ENCODE data around the gene ZC3H7B. TPM values are rescaled to one million over a fixed set of nuclear protein-coding genes. Genes with fewer than 3 reads are reported as not detected.

Gene ZC3H7B
- total and polyA plus RNA-seq, 2 donors from 2014 or later, result 28.3 to 68.6 TPM

DNA sequence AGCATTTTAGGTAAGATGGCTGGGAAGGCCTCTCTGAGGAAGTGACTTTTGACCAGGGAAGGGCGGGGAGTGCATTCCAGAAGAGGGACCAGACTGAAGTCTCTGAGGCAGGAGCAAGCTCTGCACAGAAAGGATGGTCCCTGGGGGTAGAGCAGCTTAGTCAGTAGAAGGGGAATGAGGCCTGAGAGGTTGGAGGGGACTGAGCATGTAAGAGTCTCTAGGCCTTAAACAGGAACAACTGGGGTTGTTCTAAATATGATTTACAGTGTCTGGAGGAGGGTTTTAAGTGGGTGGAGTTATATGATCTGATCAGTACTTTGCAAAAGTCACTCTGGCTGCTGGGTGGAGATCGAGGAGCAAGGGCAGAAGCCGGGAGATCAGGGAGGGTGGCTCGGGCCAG, 48.8 kb downstream of the ZC3H7B start:
- no peak overlapping the region for H3K4me3 ChIP-seq (ENCODE audit: low read length in 3 of 3)
- peaks cover 4 to 49% (median 37%) of the 10 kb centered on the region in 3 donors for H3K36me3 ChIP-seq (ENCODE audit: control insufficient read depth in 2 of 3, insufficient read depth in 3 of 3, low read length in 3 of 3)
- no peak overlapping the region for H3K9ac ChIP-seq (ENCODE audit: low read length in 3 of 3)
- no peak for TF ChIP-seq CTCF (IDR thresholded peaks at IDR 0.05; ENCODE audit: borderline replicate concordance, extremely low read depth, insufficient read depth)
- H3K27ac ChIP-seq (ENCODE audit: low read depth in 2 of 2, low read length in 2 of 2), result no peak overlapping the region
- no peaks in the 10 kb centered on the region for H3K27me3 ChIP-seq (ENCODE audit: control insufficient read depth, insufficient read depth, low read length)
- FAIRE-seq (no peak), DNase-seq (no peak)
- peaks cover 0 to 21% (median 0%) of the 10 kb centered on the region in 3 donors for H3K4me1 ChIP-seq (ENCODE audit: control insufficient read depth in 2 of 3, insufficient read depth in 2 of 3, low read depth in 1 of 3, low read length in 3 of 3)
- H3K9me3 ChIP-seq (ENCODE audit: control insufficient read depth in 2 of 3, insufficient read depth in 1 of 3, low read length in 3 of 3), result no peaks in the 10 kb centered on the region
- intact Hi-C loops (cut with DNase I), result no loop called here

- intact Hi-C loops (cut with DNase I), result no loop called here
- Histone ChIP-seq H3K27ac (ENCODE audit: low read depth in 2 of 2, low read length in 2 of 2) (no peak overlapping the region), H3K4me1 (ENCODE audit: control insufficient read depth in 2 of 3, insufficient read depth in 2 of 3, low read depth in 1 of 3, low read length in 3 of 3) (peaks cover 0 to 21% (median 0%) of the 10 kb centered on the region in 3 donors), H3K9ac (ENCODE audit: low read length in 3 of 3) (no peak overlapping the region), H3K36me3 (ENCODE audit: control insufficient read depth in 2 of 3, insufficient read depth in 3 of 3, low read length in 3 of 3) (peaks cover 4 to 58% (median 37%) of the 10 kb centered on the region in 3 donors), H3K4me3 (ENCODE audit: low read length in 3 of 3) (no peak overlapping the region), H3K9me3 (ENCODE audit: control insufficient read depth in 2 of 3, insufficient read depth in 1 of 3, low read length in 3 of 3) (no peaks in the 10 kb centered on the region), H3K27me3 (ENCODE audit: control insufficient read depth, insufficient read depth, low read length) (no peaks in the 10 kb centered on the region)
- FAIRE-seq (no peak), DNase-seq (no peak)
- TF ChIP-seq CTCF (IDR thresholded peaks at IDR 0.05; ENCODE audit: borderline replicate concordance, extremely low read depth, insufficient read depth), result no peak
Measured at GRCh38 chr22:41351011-41351410, 49.7 kb downstream of the ZC3H7B start.

DNA sequence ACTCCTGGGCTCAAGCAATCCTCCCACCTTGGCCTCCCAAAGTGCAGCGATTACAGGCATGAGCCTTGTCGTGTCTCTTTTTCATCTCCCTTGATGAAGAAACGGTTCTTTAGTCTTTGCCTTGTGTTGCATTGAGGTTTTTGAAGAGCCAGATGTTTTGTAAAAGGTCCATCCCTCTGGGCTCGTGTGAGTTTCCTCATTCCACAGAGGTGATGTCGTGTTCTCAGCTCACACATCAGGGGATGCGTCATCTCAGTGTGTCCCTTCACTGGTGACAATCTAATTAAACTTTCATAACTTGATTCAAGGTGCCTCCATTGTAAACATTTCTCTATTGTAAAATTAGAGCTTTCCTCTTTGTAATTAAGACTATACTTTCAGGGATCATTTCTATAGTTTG, 50.7 kb downstream of the ZC3H7B start:
- TF ChIP-seq CTCF (IDR thresholded peaks at IDR 0.05; ENCODE audit: borderline replicate concordance, extremely low read depth, insufficient read depth), result no peak
- Histone ChIP-seq H3K9ac (ENCODE audit: low read length in 3 of 3) (no peak overlapping the region), H3K4me1 (ENCODE audit: control insufficient read depth in 2 of 3, insufficient read depth in 2 of 3, low read depth in 1 of 3, low read length in 3 of 3) (peaks cover 0 to 18% (median 0%) of the 10 kb centered on the region in 3 donors), H3K27me3 (ENCODE audit: control insufficient read depth, insufficient read depth, low read length) (no peaks in the 10 kb centered on the region), H3K36me3 (ENCODE audit: control insufficient read depth in 2 of 3, insufficient read depth in 3 of 3, low read length in 3 of 3) (peaks cover 4 to 65% (median 40%) of the 10 kb centered on the region in 3 donors), H3K4me3 (ENCODE audit: low read length in 3 of 3) (no peak overlapping the region), H3K9me3 (ENCODE audit: control insufficient read depth in 2 of 3, insufficient read depth in 1 of 3, low read length in 3 of 3) (no peaks in the 10 kb centered on the region), H3K27ac (ENCODE audit: low read depth in 2 of 2, low read length in 2 of 2) (no peak overlapping the region)
- no peak for FAIRE-seq
- intact Hi-C loops (cut with DNase I), result no loop called here
- no peak for DNase-seq
